Activated naive CD8-positive, alpha-beta T cell treated with anti-CD3 and anti-CD28 coated beads for 36 hours (primary cell): Measurements from ENCODE around the gene OPA1. TPM values are rescaled to one million over a fixed set of nuclear protein-coding genes. Genes with fewer than 3 reads are reported as not detected.
A peak's percentile ranks its signal among the peaks of the same experiment; 100 is the strongest.

Source experiments
- DNase-seq: peaks from one replicate; pipeline ENCODE4 v3.0.0; 2021
- H3K27ac Mint-ChIP-seq: one replicate; pipeline ENCODE4 v1.8.0; 2022; ENCODE audit warnings: mild to moderate bottlenecking, moderate library complexity, mixed read lengths
- H3K27me3 Mint-ChIP-seq: one replicate; pipeline ENCODE4 v1.8.0; 2022; ENCODE audit warnings: mild to moderate bottlenecking, mixed read lengths
- H3K36me3 Mint-ChIP-seq: one replicate; pipeline ENCODE4 v1.8.0; 2021; ENCODE audit warnings: mild to moderate bottlenecking, mixed read lengths
- H3K4me1 Mint-ChIP-seq: one replicate; pipeline ENCODE4 v1.8.0; 2021; ENCODE audit warnings: mixed read lengths
- H3K4me3 Mint-ChIP-seq: one replicate; pipeline ENCODE4 v1.8.0; 2022; ENCODE audit warnings: mild to moderate bottlenecking, moderate library complexity, mixed read lengths
- H3K9me3 Mint-ChIP-seq: one replicate; pipeline ENCODE4 v1.8.0; 2022; ENCODE audit warnings: mixed read lengths
- total RNA-seq, 2 experiments: library from RNA; stranded (reverse); gene quantifications; one replicate each; pipeline ENCODE4 v1.2.3, GENCODE V29; 2021

Gene OPA1
- total RNA-seq = 100 to 1,000 TPM in 1 of 2 experiments, 10 to 100 TPM in 1; 89.4 to 102 TPM

GRCh38 chr3:193592841-193593667 lies at the start of gene OPA1:
OPA1 (plus strand) TSS chr3:193593208; CDS start chr3:193593378, 170 bp downstream.
- peak within 1 kb of the TSS; percentile 99 for H3K27ac Mint-ChIP-seq
- H3K9me3 Mint-ChIP-seq = no peaks in the 10 kb centered on the region
- peak; percentile 93 for DNase-seq
- peaks cover 22% of the 10 kb centered on the region for H3K36me3 Mint-ChIP-seq
- no peaks in the 10 kb centered on the region for H3K27me3 Mint-ChIP-seq
- peak within 1 kb of the TSS; percentile 97 for H3K4me3 Mint-ChIP-seq
- peaks cover 36% of the 10 kb centered on the region for H3K4me1 Mint-ChIP-seq

GRCh38 chr3:193544289-193544688 lies 48.7 kb upstream of the OPA1 start:
- DNase-seq = no peak
- H3K27me3 Mint-ChIP-seq = no peaks in the 10 kb centered on the region
- H3K9me3 Mint-ChIP-seq = peaks cover 9% of the 10 kb centered on the region
- H3K36me3 Mint-ChIP-seq = peaks cover 6% of the 10 kb centered on the region
- no peak overlapping the region for H3K27ac Mint-ChIP-seq
- H3K4me3 Mint-ChIP-seq = no peak overlapping the region
- no peaks in the 10 kb centered on the region for H3K4me1 Mint-ChIP-seq

GRCh38 chr3:193545304-193545703 lies 47.7 kb upstream of the OPA1 start:
- Mint-ChIP-seq H3K4me1 (no peaks in the 10 kb centered on the region), H3K27ac (no peak overlapping the region), H3K4me3 (no peak overlapping the region), H3K9me3 (peaks cover 9% of the 10 kb centered on the region), H3K27me3 (no peaks in the 10 kb centered on the region), H3K36me3 (peaks cover 6% of the 10 kb centered on the region)
- no peak for DNase-seq

GRCh38 chr3:193546129-193546528 lies 46.9 kb upstream of the OPA1 start:
- no peaks in the 10 kb centered on the region for H3K4me1 Mint-ChIP-seq
- no peak overlapping the region for H3K4me3 Mint-ChIP-seq
- H3K27me3 Mint-ChIP-seq = no peaks in the 10 kb centered on the region
- no peak for DNase-seq
- peaks cover 9% of the 10 kb centered on the region for H3K9me3 Mint-ChIP-seq
- H3K27ac Mint-ChIP-seq = no peak overlapping the region
- H3K36me3 Mint-ChIP-seq = peaks cover 6% of the 10 kb centered on the region

GRCh38 chr3:193548406-193548805 lies 44.6 kb upstream of the OPA1 start:
- no peaks in the 10 kb centered on the region for H3K4me1 Mint-ChIP-seq
- peaks cover 9% of the 10 kb centered on the region for H3K9me3 Mint-ChIP-seq
- no peaks in the 10 kb centered on the region for H3K27me3 Mint-ChIP-seq
- no peak overlapping the region for H3K27ac Mint-ChIP-seq
- H3K4me3 Mint-ChIP-seq = no peak overlapping the region
- DNase-seq = no peak
- peaks cover 6% of the 10 kb centered on the region for H3K36me3 Mint-ChIP-seq

GRCh38 chr3:193552923-193553322 lies 40.1 kb upstream of the OPA1 start:
- Mint-ChIP-seq H3K9me3 (no peaks in the 10 kb centered on the region), H3K27me3 (no peaks in the 10 kb centered on the region), H3K4me1 (no peaks in the 10 kb centered on the region), H3K36me3 (no peaks in the 10 kb centered on the region), H3K4me3 (no peak overlapping the region), H3K27ac (peak overlapping the region; percentile 16)
- no peak for DNase-seq

GRCh38 chr3:193553586-193553985 lies 39.4 kb upstream of the OPA1 start:
- Mint-ChIP-seq H3K36me3 (no peaks in the 10 kb centered on the region), H3K27me3 (no peaks in the 10 kb centered on the region), H3K4me1 (no peaks in the 10 kb centered on the region), H3K9me3 (no peaks in the 10 kb centered on the region), H3K27ac (no peak overlapping the region), H3K4me3 (no peak overlapping the region)
- DNase-seq = no peak

GRCh38 chr3:193554811-193555210 lies 38.2 kb upstream of the OPA1 start, which contains the start of gene ATP13A4:
ATP13A4 (minus strand) TSS chr3:193554895; CDS start chr3:193554799, 96 bp downstream.
- Mint-ChIP-seq H3K4me1 (no peaks in the 10 kb centered on the region), H3K27ac (no peak within 1 kb of the TSS), H3K4me3 (no peak within 1 kb of the TSS), H3K9me3 (no peaks in the 10 kb centered on the region), H3K27me3 (no peaks in the 10 kb centered on the region), H3K36me3 (no peaks in the 10 kb centered on the region)
- DNase-seq = no peak

- Mint-ChIP-seq H3K4me3 (no peak overlapping the region), H3K4me1 (no peaks in the 10 kb centered on the region), H3K27ac (no peak overlapping the region), H3K27me3 (no peaks in the 10 kb centered on the region), H3K36me3 (no peaks in the 10 kb centered on the region), H3K9me3 (no peaks in the 10 kb centered on the region)
- DNase-seq = no peak
Measured at GRCh38 chr3:193556841-193557240, 36.2 kb upstream of the OPA1 start.

- Mint-ChIP-seq H3K27ac (no peak overlapping the region), H3K4me3 (no peak overlapping the region)
Measured at GRCh38 chr3:193559100-193559499, 33.9 kb upstream of the OPA1 start.

GRCh38 chr3:193560091-193560490 lies 32.9 kb upstream of the OPA1 start:
- Mint-ChIP-seq H3K4me1 (no peaks in the 10 kb centered on the region), H3K4me3 (no peak overlapping the region), H3K9me3 (no peaks in the 10 kb centered on the region), H3K27me3 (no peaks in the 10 kb centered on the region), H3K36me3 (no peaks in the 10 kb centered on the region), H3K27ac (no peak overlapping the region)
- no peak for DNase-seq

More at GRCh38 chr3:193559100-193559499, 33.9 kb upstream of the OPA1 start:
- DNase-seq = no peak
- Mint-ChIP-seq H3K9me3 (no peaks in the 10 kb centered on the region), H3K4me1 (no peaks in the 10 kb centered on the region), H3K27me3 (no peaks in the 10 kb centered on the region), H3K36me3 (no peaks in the 10 kb centered on the region)

GRCh38 chr3:193560870-193561269 lies 32.1 kb upstream of the OPA1 start:
- Mint-ChIP-seq H3K4me1 (no peaks in the 10 kb centered on the region), H3K9me3 (no peaks in the 10 kb centered on the region), H3K27ac (no peak overlapping the region), H3K27me3 (no peaks in the 10 kb centered on the region), H3K36me3 (no peaks in the 10 kb centered on the region), H3K4me3 (no peak overlapping the region)
- no peak for DNase-seq

- H3K36me3 Mint-ChIP-seq = no peaks in the 10 kb centered on the region
Measured at GRCh38 chr3:193563426-193563825, 29.6 kb upstream of the OPA1 start.

GRCh38 chr3:193564012-193564411 lies 29.0 kb upstream of the OPA1 start:
- DNase-seq = no peak
- no peak overlapping the region for H3K27ac Mint-ChIP-seq
- no peaks in the 10 kb centered on the region for H3K36me3 Mint-ChIP-seq
- no peak overlapping the region for H3K4me3 Mint-ChIP-seq
- H3K4me1 Mint-ChIP-seq = no peaks in the 10 kb centered on the region
- H3K27me3 Mint-ChIP-seq = no peaks in the 10 kb centered on the region
- no peaks in the 10 kb centered on the region for H3K9me3 Mint-ChIP-seq

More at GRCh38 chr3:193563426-193563825, 29.6 kb upstream of the OPA1 start:
- H3K4me3 Mint-ChIP-seq = no peak overlapping the region
- no peaks in the 10 kb centered on the region for H3K9me3 Mint-ChIP-seq
- DNase-seq = no peak
- no peaks in the 10 kb centered on the region for H3K27me3 Mint-ChIP-seq
- no peaks in the 10 kb centered on the region for H3K4me1 Mint-ChIP-seq
- H3K27ac Mint-ChIP-seq = no peak overlapping the region

- DNase-seq = no peak
- Mint-ChIP-seq H3K36me3 (no peaks in the 10 kb centered on the region), H3K4me3 (no peak overlapping the region), H3K27me3 (no peaks in the 10 kb centered on the region), H3K27ac (no peak overlapping the region), H3K9me3 (no peaks in the 10 kb centered on the region), H3K4me1 (peaks cover 1% of the 10 kb centered on the region)
Measured at GRCh38 chr3:193569119-193569518, 23.9 kb upstream of the OPA1 start.

- no peaks in the 10 kb centered on the region for H3K27me3 Mint-ChIP-seq
- no peaks in the 10 kb centered on the region for H3K9me3 Mint-ChIP-seq
- no peaks in the 10 kb centered on the region for H3K36me3 Mint-ChIP-seq
- peaks cover 1% of the 10 kb centered on the region for H3K4me1 Mint-ChIP-seq
- H3K4me3 Mint-ChIP-seq = no peak overlapping the region
- DNase-seq = peak; percentile 24
- H3K27ac Mint-ChIP-seq = no peak overlapping the region
Measured at GRCh38 chr3:193572426-193572908, 20.5 kb upstream of the OPA1 start.
